Stomach (tissue), 4 donors: Measurements from ENCODE around the gene KCNV2.

Experiments
- EP300 ChIP-seq: sonication (generic); formaldehyde crosslinking; IDR thresholded peaks from one replicate; pipeline ENCODE4 v1.6.1; 2017; ENCODE audit warnings: antibody characterized with exemption
- POLR2A ChIP-seq, 4 donors: fragments of 450-650 bp; IDR thresholded peaks; one replicate each; pipeline ENCODE4 v1.6.1; 2016; ENCODE audit warnings: antibody characterized with exemption in 4 of 4, control low read depth in 2 of 4, mild to moderate bottlenecking in 1 of 4, moderate library complexity in 1 of 4
- POLR2AphosphoS5 ChIP-seq, 3 donors: sonication (generic); formaldehyde crosslinking; IDR thresholded peaks; one replicate each; pipeline ENCODE4 v1.6.1; 2016; ENCODE audit warnings: antibody characterized with exemption in 3 of 3
- TF ChIP-seq, protein P1 (sequence below), 7 experiments: fragments of 450-650 bp in 4 of 7; fragments of 200-600 bp in 3 of 7; sonication (generic) in 3 of 7; IDR thresholded peaks; one replicate each; pipeline ENCODE4 v1.5.1; 2016 to 2019; ENCODE audit warnings: antibody characterized with exemption in 7 of 7, control low read depth in 2 of 7, mild to moderate bottlenecking in 1 of 7

DNA sequence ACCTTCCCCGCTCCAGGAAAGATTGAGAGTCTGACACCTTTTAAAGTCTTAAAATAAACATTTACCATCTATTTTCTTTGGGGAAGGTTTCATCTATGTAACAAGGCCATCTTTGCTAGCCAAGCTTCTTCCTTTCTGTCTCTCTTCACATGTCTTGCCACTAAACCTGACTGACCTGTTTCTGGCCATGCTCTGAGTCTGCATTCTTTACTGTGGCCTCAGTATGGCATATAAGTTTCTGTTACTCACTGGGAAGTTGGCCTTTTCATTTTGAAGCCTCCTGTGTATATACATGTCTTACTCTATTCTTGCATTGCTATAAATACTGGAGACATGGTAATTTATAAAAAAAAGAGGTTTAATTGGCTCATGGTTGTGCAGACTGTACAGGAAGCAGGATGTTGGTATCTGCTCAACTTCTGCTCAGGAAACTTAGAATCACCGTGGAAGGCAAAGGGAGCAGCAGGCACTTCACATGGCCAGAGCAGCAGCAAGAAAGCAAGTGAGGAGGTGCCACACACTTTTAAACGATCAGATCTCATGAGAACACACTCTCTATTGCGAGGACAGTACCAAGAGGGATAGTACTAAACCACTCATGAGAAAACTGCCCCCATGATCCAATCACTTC, 48.1 kb downstream of the KCNV2 start:
- TF ChIP-seq, protein P1, sequence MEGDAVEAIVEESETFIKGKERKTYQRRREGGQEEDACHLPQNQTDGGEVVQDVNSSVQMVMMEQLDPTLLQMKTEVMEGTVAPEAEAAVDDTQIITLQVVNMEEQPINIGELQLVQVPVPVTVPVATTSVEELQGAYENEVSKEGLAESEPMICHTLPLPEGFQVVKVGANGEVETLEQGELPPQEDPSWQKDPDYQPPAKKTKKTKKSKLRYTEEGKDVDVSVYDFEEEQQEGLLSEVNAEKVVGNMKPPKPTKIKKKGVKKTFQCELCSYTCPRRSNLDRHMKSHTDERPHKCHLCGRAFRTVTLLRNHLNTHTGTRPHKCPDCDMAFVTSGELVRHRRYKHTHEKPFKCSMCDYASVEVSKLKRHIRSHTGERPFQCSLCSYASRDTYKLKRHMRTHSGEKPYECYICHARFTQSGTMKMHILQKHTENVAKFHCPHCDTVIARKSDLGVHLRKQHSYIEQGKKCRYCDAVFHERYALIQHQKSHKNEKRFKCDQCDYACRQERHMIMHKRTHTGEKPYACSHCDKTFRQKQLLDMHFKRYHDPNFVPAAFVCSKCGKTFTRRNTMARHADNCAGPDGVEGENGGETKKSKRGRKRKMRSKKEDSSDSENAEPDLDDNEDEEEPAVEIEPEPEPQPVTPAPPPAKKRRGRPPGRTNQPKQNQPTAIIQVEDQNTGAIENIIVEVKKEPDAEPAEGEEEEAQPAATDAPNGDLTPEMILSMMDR (IDR thresholded peaks at IDR 0.05), result no peak
- TF ChIP-seq POLR2A (IDR thresholded peaks at IDR 0.05), result no peak
- TF ChIP-seq POLR2AphosphoS5 (IDR thresholded peaks at IDR 0.05), result no peak
- no peak for TF ChIP-seq EP300
